ENCODE data around the gene GLYATL1. TPM values are rescaled to one million over a fixed set of nuclear protein-coding genes. Genes with fewer than 3 reads are reported as not detected.

GLYATL1 gene
- total and polyA plus RNA-seq, 2 donors (not counting 1 experiment from before 2014, with no cell fraction given): 0.33 to 0.51 TPM

GRCh38 chr11:58941838-58942237 is 2.5 kb downstream of the GLYATL1 start:
- H3K4me1 ChIP-seq (ENCODE audit: control insufficient read depth, extremely low read depth, insufficient read depth, low read length): no peaks in the 10 kb centered on the region
- no peaks in the 10 kb centered on the region for H3K79me2 ChIP-seq (ENCODE audit: control insufficient read depth, insufficient read depth, low read length)
- H3K9me3 ChIP-seq (ENCODE audit: control insufficient read depth, insufficient read depth, low read depth, low read length): no peaks in the 10 kb centered on the region
- peaks cover 1% of the 10 kb centered on the region for H4K20me1 ChIP-seq (ENCODE audit: control insufficient read depth, extremely low read depth, insufficient read depth, low read length)
- H3K4me2 ChIP-seq (ENCODE audit: extremely low read depth, insufficient read depth, low read length): no peak overlapping the region
- no peak overlapping the region for H3K4me3 ChIP-seq (replicated peaks in 1 of 4; ENCODE audit: control extremely low read depth in 1 of 4, insufficient read depth in 1 of 4, low read depth in 3 of 4, low read length in 4 of 4)
- H2AFZ ChIP-seq (ENCODE audit: low read length): no peak overlapping the region
- TF ChIP-seq, protein P1, sequence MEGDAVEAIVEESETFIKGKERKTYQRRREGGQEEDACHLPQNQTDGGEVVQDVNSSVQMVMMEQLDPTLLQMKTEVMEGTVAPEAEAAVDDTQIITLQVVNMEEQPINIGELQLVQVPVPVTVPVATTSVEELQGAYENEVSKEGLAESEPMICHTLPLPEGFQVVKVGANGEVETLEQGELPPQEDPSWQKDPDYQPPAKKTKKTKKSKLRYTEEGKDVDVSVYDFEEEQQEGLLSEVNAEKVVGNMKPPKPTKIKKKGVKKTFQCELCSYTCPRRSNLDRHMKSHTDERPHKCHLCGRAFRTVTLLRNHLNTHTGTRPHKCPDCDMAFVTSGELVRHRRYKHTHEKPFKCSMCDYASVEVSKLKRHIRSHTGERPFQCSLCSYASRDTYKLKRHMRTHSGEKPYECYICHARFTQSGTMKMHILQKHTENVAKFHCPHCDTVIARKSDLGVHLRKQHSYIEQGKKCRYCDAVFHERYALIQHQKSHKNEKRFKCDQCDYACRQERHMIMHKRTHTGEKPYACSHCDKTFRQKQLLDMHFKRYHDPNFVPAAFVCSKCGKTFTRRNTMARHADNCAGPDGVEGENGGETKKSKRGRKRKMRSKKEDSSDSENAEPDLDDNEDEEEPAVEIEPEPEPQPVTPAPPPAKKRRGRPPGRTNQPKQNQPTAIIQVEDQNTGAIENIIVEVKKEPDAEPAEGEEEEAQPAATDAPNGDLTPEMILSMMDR (conservative IDR thresholded peaks at IDR 0.05 in 1 of 2, IDR thresholded peaks at IDR 0.05 in 1 of 2; ENCODE audit: low read depth in 1 of 2, low read length in 2 of 2): no peak
- TF ChIP-seq EZH2 (IDR thresholded peaks at IDR 0.05; ENCODE audit: low read length, missing control alignments): no peak
- no peak overlapping the region for H3K27ac ChIP-seq (ENCODE audit: insufficient read depth, low read length)
- no peak for DNase-seq (ENCODE audit: low read depth in 2 of 2)
- H3K9ac ChIP-seq (ENCODE audit: insufficient read depth, low read length): no peak overlapping the region
- no peaks in the 10 kb centered on the region for H3K36me3 ChIP-seq (ENCODE audit: control insufficient read depth, insufficient read depth, low read length)
- H3K27me3 ChIP-seq (ENCODE audit: control insufficient read depth, insufficient read depth, low read length): no peaks in the 10 kb centered on the region

DNA sequence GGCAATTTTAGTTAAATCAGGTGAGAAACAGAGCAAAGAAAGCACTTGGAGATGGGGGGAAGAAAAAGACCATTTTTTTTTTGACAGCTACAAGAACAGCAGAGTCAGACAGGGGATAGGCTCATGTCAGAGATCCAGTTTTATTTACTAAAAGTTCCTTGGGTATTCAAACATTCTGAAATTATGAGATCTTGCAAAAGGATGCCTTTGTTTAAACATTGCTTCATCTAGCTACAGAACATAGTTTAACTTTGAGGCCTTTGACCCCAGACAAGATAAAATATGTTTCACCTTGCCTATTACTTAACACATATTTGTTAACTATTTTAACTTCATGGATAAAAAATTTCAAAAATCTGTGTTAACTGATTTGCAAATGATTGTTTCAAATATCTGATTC is 6.4 kb downstream of the GLYATL1 start:
- Histone ChIP-seq H3K27ac (ENCODE audit: insufficient read depth, low read length) (no peak overlapping the region), H3K9ac (ENCODE audit: insufficient read depth, low read length) (no peak overlapping the region), H3K27me3 (ENCODE audit: control insufficient read depth, insufficient read depth, low read length) (no peaks in the 10 kb centered on the region), H3K9me3 (ENCODE audit: control insufficient read depth, insufficient read depth, low read depth, low read length) (no peaks in the 10 kb centered on the region), H3K4me1 (ENCODE audit: control insufficient read depth, extremely low read depth, insufficient read depth, low read length) (no peaks in the 10 kb centered on the region), H4K20me1 (ENCODE audit: control insufficient read depth, extremely low read depth, insufficient read depth, low read length) (peaks cover 1% of the 10 kb centered on the region), H3K79me2 (ENCODE audit: control insufficient read depth, insufficient read depth, low read length) (no peaks in the 10 kb centered on the region), H2AFZ (ENCODE audit: low read length) (no peak overlapping the region), H3K36me3 (ENCODE audit: control insufficient read depth, insufficient read depth, low read length) (no peaks in the 10 kb centered on the region), H3K4me2 (ENCODE audit: extremely low read depth, insufficient read depth, low read length) (no peak overlapping the region), H3K4me3 (replicated peaks in 1 of 4; ENCODE audit: control extremely low read depth in 1 of 4, insufficient read depth in 1 of 4, low read depth in 3 of 4, low read length in 4 of 4) (no peak overlapping the region)
- DNase-seq (ENCODE audit: low read depth in 2 of 2): no peak
- no peak for TF ChIP-seq EZH2 (IDR thresholded peaks at IDR 0.05; ENCODE audit: low read length, missing control alignments)
- TF ChIP-seq, protein P1 (conservative IDR thresholded peaks at IDR 0.05 in 1 of 2, IDR thresholded peaks at IDR 0.05 in 1 of 2; ENCODE audit: low read depth in 1 of 2, low read length in 2 of 2): no peak

DNA sequence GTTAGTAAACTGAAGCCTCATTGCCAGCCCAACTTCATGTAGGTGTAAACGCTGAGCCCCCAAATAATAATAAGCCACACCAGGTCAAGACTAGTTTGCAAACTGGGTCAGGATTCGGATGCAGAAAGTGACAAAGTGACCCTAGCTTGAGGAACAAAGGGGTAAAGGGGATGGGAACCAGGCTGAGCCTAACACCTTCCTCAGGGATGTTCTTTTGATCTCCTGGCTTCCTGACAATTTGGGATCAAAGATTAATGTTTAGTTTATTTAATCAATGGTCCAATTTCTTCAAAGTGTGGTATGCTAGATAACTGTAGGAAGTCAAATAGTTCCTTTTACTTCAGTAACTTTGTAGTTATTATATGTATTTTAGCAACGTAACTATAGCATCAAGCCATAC is 9.9 kb downstream of the GLYATL1 start:
- Histone ChIP-seq H3K27me3 (ENCODE audit: control insufficient read depth, insufficient read depth, low read length) (no peaks in the 10 kb centered on the region), H3K4me1 (ENCODE audit: control insufficient read depth, extremely low read depth, insufficient read depth, low read length) (no peaks in the 10 kb centered on the region), H3K79me2 (ENCODE audit: control insufficient read depth, insufficient read depth, low read length) (no peaks in the 10 kb centered on the region), H3K36me3 (ENCODE audit: control insufficient read depth, insufficient read depth, low read length) (no peaks in the 10 kb centered on the region), H3K4me3 (replicated peaks in 1 of 4; ENCODE audit: control extremely low read depth in 1 of 4, insufficient read depth in 1 of 4, low read depth in 3 of 4, low read length in 4 of 4) (no peak overlapping the region), H3K9ac (ENCODE audit: insufficient read depth, low read length) (no peak overlapping the region), H3K4me2 (ENCODE audit: extremely low read depth, insufficient read depth, low read length) (no peak overlapping the region), H2AFZ (ENCODE audit: low read length) (no peak overlapping the region), H3K9me3 (ENCODE audit: control insufficient read depth, insufficient read depth, low read depth, low read length) (no peaks in the 10 kb centered on the region), H3K27ac (ENCODE audit: insufficient read depth, low read length) (no peak overlapping the region), H4K20me1 (ENCODE audit: control insufficient read depth, extremely low read depth, insufficient read depth, low read length) (no peaks in the 10 kb centered on the region)
- no peak for DNase-seq (ENCODE audit: low read depth in 2 of 2)
- TF ChIP-seq EZH2 (IDR thresholded peaks at IDR 0.05; ENCODE audit: low read length, missing control alignments): no peak
- TF ChIP-seq, protein P1 (conservative IDR thresholded peaks at IDR 0.05 in 1 of 2, IDR thresholded peaks at IDR 0.05 in 1 of 2; ENCODE audit: low read depth in 1 of 2, low read length in 2 of 2): no peak

Data from fibroblast of lung (primary cell).